LNCaP clone FGC (cell line): Measurements from ENCODE around the gene CADPS.

Source experiments
- DNase-seq: peaks from one replicate; pipeline ENCODE4 v3.0.0-alpha.2; 2011; ENCODE audit warnings: low read depth
- H3K4me3 ChIP-seq: 2 replicates; pipeline ENCODE4 v1.5.1; 2011; ENCODE audit warnings: mild to moderate bottlenecking, low read depth, low read length, control low read depth
- TF ChIP-seq, protein P1 (sequence below): IDR thresholded peaks from 2 replicates; pipeline ENCODE4 v1.5.1; 2012; ENCODE audit warnings: mild to moderate bottlenecking; ENCODE audit not compliant: control insufficient read depth, insufficient read depth; ENCODE audit errors: extremely low read depth

The CADPS gene

DNA sequence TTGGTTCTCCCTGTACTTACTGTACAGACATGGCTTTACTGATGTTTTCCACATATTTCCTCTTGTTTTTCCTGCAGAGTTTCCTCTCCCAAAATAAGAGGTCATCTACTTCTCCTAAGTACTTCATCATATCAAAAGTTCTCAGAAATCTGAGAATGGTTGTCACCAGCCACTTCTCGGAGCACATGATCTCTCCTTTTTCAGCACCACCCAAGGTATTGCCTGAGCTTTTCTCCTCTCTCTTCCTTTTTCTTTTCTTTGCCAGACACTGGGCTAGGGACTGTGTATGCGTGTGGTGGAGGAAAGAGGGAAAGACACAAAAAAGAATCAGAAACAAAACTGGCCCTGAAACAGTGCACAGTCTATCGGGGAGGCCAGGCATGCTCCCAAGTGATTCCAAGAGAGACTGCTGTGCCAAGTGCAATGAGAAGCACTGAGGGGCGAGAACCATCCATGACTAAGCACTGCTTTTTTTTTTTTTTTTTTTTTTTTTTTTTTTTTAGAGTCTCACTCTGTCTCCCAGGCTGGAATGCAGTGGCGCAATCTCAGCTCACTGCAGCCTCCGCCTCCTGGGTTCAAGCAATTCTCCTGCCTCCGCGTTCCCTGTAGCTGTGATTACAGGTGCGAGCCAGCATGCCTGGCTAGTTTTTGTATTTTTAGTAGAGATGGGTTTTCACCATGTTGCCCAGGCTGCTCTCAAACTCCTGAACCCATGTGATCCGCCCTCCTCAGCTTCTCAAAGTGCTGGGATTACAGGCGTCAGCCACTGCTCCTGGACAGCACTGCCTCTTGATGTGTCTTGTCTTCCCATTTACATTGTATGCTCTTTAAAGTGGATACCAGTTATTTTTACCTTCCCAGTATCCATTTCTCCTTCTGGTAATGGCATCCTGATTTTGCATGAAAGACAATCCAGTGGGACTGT lies 307.9 kb downstream of the CADPS start:
- TF ChIP-seq, protein P1, sequence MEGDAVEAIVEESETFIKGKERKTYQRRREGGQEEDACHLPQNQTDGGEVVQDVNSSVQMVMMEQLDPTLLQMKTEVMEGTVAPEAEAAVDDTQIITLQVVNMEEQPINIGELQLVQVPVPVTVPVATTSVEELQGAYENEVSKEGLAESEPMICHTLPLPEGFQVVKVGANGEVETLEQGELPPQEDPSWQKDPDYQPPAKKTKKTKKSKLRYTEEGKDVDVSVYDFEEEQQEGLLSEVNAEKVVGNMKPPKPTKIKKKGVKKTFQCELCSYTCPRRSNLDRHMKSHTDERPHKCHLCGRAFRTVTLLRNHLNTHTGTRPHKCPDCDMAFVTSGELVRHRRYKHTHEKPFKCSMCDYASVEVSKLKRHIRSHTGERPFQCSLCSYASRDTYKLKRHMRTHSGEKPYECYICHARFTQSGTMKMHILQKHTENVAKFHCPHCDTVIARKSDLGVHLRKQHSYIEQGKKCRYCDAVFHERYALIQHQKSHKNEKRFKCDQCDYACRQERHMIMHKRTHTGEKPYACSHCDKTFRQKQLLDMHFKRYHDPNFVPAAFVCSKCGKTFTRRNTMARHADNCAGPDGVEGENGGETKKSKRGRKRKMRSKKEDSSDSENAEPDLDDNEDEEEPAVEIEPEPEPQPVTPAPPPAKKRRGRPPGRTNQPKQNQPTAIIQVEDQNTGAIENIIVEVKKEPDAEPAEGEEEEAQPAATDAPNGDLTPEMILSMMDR: no peak
- DNase-seq: no peak
- no peak overlapping the region for H3K4me3 ChIP-seq

DNA sequence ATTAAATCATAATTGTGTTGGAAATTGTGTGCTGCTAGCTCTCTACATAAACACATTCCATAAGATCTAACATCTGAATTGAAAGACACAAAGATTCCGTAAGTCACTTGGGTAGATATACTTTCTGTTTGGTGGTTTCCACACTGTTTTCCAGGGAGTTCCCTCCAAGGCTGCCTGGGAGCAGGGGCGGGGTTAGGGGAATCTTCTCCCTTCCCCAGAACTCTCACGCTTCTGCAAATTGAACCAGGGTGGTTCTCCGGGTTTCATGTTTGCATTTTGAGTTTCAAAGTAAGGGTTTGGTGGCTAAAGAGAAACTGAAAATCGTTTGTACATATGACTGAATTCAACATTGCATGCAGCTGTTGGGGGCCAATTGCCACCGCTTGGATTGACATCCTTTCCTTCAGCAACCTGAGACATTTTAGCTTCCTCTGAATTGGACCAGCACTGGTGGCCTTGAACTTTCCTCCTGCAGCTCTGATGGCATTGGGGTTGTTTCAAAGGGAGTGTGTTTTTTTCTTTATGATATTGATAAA lies 309.1 kb downstream of the CADPS start:
- no peak for DNase-seq
- H3K4me3 ChIP-seq: no peak overlapping the region
- TF ChIP-seq, protein P1: no peak

DNA sequence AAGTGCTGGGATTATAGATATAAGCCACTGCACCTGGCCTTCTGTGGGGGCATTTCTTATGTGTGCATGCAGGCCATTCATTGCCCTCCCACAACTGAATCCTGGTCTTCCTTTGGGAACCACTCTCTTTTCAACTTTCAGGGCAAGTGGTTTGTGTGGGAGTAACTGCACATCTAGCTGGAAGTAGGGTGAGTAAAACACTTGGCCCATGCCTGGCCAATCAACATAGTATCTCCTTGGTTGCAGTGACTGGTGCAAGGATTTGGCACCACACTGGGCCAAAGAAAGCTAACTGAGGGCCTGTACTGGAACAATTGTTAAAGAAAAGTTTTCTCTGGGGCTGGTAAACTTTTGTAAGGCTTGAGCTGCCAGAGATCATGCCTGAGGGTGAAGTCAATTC lies 312.6 kb downstream of the CADPS start:
- TF ChIP-seq, protein P1: no peak
- no peak for DNase-seq
- no peak overlapping the region for H3K4me3 ChIP-seq

DNA sequence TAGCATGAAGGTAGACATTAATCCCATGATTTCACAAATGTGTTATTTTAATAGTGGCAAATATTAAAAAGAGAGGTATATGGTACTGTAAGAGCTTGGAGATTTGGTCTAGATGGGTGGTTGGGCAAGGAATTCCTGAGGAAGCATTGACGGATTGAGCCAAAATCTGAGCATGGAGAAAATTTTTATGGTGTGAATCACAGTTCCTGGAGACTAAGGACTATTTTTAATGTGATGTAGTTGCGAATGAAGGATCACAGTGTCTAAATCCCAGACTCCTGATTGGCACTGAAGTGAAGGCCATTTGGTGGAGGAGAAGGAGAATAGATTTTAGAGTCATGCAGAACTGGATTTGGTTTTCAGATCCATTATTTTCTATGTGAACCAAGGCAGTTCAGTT lies 313.2 kb downstream of the CADPS start:
- H3K4me3 ChIP-seq: no peak overlapping the region
- DNase-seq: no peak
- TF ChIP-seq, protein P1: no peak

DNA sequence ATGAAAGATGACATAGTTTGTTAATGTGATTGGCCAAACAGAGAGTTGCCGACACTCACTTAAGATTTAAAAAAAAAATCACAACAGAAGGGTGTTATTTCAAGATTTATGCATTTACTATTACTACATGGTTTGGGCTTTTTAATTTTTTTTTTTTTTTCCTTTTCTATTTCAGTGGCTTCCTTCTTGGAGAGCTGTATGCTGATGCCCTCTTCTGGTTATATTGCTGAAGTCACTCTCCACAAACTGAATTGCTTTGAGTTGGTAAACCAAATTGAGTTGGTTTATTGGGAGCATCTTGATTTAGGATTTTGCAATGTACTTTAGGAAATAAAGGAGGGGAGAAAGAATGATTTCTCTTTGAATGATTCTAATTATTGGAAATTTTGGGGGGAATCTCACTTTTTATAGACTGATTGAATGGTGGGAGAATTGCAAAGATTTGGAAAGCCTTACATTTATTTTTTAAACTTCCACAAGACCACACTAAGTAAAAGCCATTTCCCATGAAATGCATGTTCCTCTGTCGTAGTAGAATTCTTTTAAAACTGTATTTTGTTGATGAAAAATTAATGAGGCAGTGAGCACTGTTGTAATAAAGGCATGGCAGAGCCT lies 315.3 kb downstream of the CADPS start:
- no peak for DNase-seq
- TF ChIP-seq, protein P1: peak; percentile 75
- no peak overlapping the region for H3K4me3 ChIP-seq

DNA sequence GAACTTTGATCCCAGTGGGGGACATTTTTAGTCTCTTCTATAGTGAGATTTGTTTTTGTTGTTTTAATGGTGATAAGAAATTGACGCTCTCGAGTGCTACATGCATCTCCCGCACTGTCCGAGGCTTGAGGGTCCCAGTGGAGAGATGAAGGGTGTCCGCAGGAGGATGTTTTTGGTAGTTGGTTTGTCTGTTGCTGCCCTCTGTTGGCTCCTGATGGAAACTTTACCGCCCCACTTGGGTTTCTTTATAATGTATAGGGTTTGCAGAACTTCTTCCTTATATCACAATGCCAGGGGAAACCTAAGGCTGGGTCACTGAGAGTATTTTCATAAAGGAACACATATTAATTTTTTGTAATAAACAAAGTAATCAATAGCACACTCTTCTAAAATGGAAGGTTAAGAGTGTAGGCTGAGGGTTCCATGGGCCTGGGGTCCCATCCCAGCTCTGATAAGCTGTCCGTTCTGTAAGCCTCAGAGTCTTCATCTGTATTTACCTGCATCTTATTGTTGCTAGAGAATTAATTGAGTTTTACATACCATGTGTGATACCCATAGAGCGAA lies 316.6 kb downstream of the CADPS start:
- TF ChIP-seq, protein P1: peak; percentile 58
- no peak for DNase-seq
- no peak overlapping the region for H3K4me3 ChIP-seq
